NB4 (cell line): ENCODE data around the gene C6orf89.

Experiments used
- CTCF ChIP-seq: IDR thresholded peaks from one replicate; pipeline ENCODE4 v1.5.1; 2012; ENCODE audit warnings: low read depth, low read length
- MAX ChIP-seq: IDR thresholded peaks from 2 replicates; pipeline ENCODE4 v1.6.1; 2011; ENCODE audit warnings: low read depth, low read length
- POLR2A ChIP-seq: IDR thresholded peaks from 2 replicates; pipeline ENCODE4 v1.6.1; 2011; ENCODE audit warnings: mild to moderate bottlenecking; ENCODE audit not compliant: insufficient read length; ENCODE audit errors: extremely low read depth

- TF ChIP-seq POLR2A (no peak), MAX (no peak), CTCF (no peak)
Observed at GRCh38 chr6:36930483-36930882, 44.7 kb downstream of the C6orf89 start.
